Spleen (tissue), 11 donors: ENCODE data around the gene FARP1. TPM values are rescaled to one million over a fixed set of nuclear protein-coding genes. Genes with fewer than 3 reads are reported as not detected.

Source experiments
- DNase-seq: peaks from one replicate; pipeline ENCODE4 v3.0.0-alpha.2; 2020
- H3K27ac ChIP-seq, 8 donors: fragments of 200-600 bp; sonication (generic) in 7 of 8; 1 replicate in 4 of 8; 2 replicates in 4 of 8; pipeline versions ENCODE4 v1.5.0 to v1.8.0; 2016 to 2021; ENCODE audit warnings: inconsistent platforms in 4 of 8, mild to moderate bottlenecking in 4 of 8, moderate library complexity in 1 of 8
- H3K27me3 ChIP-seq, 7 donors: fragments of 200-600 bp; sonication (generic) in 6 of 7; replicated peaks in 1 of 7; 1 replicate in 4 of 7; 2 replicates in 3 of 7; pipeline versions ENCODE4 v1.5.0 to v1.8.0; 2016 to 2021; ENCODE audit warnings: inconsistent platforms in 3 of 7, mild to moderate bottlenecking in 1 of 7
- H3K36me3 ChIP-seq, 6 donors: fragments of 200-600 bp; sonication (generic) in 5 of 6; 1 replicate in 4 of 6; 2 replicates in 2 of 6; pipeline versions ENCODE4 v1.5.0 to v1.8.0; 2016 to 2021; ENCODE audit warnings: inconsistent platforms in 2 of 6
- H3K4me1 ChIP-seq, 6 donors: fragments of 200-600 bp; sonication (generic) in 5 of 6; 1 replicate in 3 of 6; 2 replicates in 3 of 6; pipeline versions ENCODE4 v1.5.0 to v1.8.0; 2016 to 2021; ENCODE audit warnings: inconsistent platforms in 3 of 6
- H3K4me3 ChIP-seq, 8 donors: fragments of 200-600 bp; sonication (generic) in 7 of 8; 1 replicate in 4 of 8; 2 replicates in 4 of 8; pipeline versions ENCODE4 v1.5.0 to v1.8.0; 2016 to 2021; ENCODE audit warnings: inconsistent platforms in 4 of 8, mild to moderate bottlenecking in 4 of 8, moderate library complexity in 2 of 8
- H3K9me3 ChIP-seq, 8 donors: fragments of 200-600 bp; sonication (generic) in 7 of 8; 1 replicate in 4 of 8; 2 replicates in 4 of 8; pipeline versions ENCODE4 v1.5.0 to v1.8.0; 2016 to 2021; ENCODE audit warnings: inconsistent platforms in 4 of 8
- CTCF ChIP-seq, 11 experiments: fragments of 200-600 bp in 7 of 11; fragments of 450-650 bp in 4 of 11; sonication (generic) in 4 of 11; IDR thresholded peaks in 8 of 11; conservative IDR thresholded peaks in 3 of 11; 1 replicate in 7 of 11; 2 replicates in 4 of 11; pipeline versions ENCODE4 v1.4.0 to v1.8.0; 2016 to 2021; ENCODE audit warnings: antibody characterized with exemption in 11 of 11, inconsistent platforms in 4 of 11, mild to moderate bottlenecking in 1 of 11
- POLR2A ChIP-seq, 3 donors: fragments of 450-650 bp; IDR thresholded peaks; one replicate each; pipeline ENCODE4 v1.5.1; 2017; ENCODE audit warnings: antibody characterized with exemption in 3 of 3, mild to moderate bottlenecking in 1 of 3
- POLR2AphosphoS5 ChIP-seq, 3 donors: sonication (generic); formaldehyde crosslinking; IDR thresholded peaks; one replicate each; pipeline ENCODE4 v1.5.1; 2017; ENCODE audit warnings: antibody characterized with exemption in 3 of 3
- whole genome bisulfite sequencing, 5 donors: extraction: QIAGEN DNeasy Blood & Tissue Kit in 3 of 5; methylation state at CpG; one replicate each; pipeline versions ENCODE4 v1.1.5 to v1.1.7; 2013 to 2018; 5-methylcytosine and 5-hydroxymethylcytosine counted together
- intact Hi-C: fragments of 100-400 bp; cut with DNase I; formaldehyde crosslinking; loops from one replicate; pipeline ENCODE4 v1.15.0; 2023; ENCODE audit warnings: low total_unique reads
- polyA plus RNA-seq, 3 donors: library from polyadenylated mRNA; stranded (reverse); fragments of 200-250 nt; gene quantifications; one replicate each; pipeline ENCODE4 v1.2.1, GENCODE V29; 2013
- total RNA-seq, 7 donors: library from RNA; depleted of rRNA in 3 of 7; stranded (reverse); fragments of >200 nt in 3 of 7; fragmentation: NEBNext Ultra II Directional in 4 of 7; extraction: Animal tissue kit (Norgen Biotek cat#: 25700) in 4 of 7; gene quantifications; one replicate each; pipeline versions ENCODE4 v1.1.0 to v1.2.1, GENCODE V29; 2016 to 2021
- donor health status: healthy with polysubstance abuse.
- donor health status: DM: no; HTN: no; CAD: no; lungs with moderate emphysema.
- donor health status: DM: no; HTN: no; CAD: no.
- donor health status: Bipolar disorder and iron deficiency.
- donor health status: healthy.
- donor health status: DM: no; HTN: no; CAD: no.
- donor health status: DM: yes; HTN: yes; CAD: no.

FARP1 gene
- total and polyA plus RNA-seq, 10 donors: 3.7 to 60.9 (median 33.0) TPM

- no peak for DNase-seq
- H3K4me1 ChIP-seq: no peaks in the 10 kb centered on the region
- 91 to 99% (median 91%) methylated on average over 4 of the region's 4 CpGs for WGBS, 5 donors
- H3K4me3 ChIP-seq: no peak overlapping the region
- intact Hi-C loops: no loop called here
- no peaks in the 10 kb centered on the region for H3K27me3 ChIP-seq
- H3K27ac ChIP-seq: no peak overlapping the region
- H3K9me3 ChIP-seq: peaks cover 0 to 5% (median 0%) of the 10 kb centered on the region in 8 donors
- no peak for TF ChIP-seq POLR2AphosphoS5 (IDR thresholded peaks at IDR 0.05)
- TF ChIP-seq CTCF (IDR thresholded peaks at IDR 0.05 in 8 of 11, conservative IDR thresholded peaks at IDR 0.05 in 3 of 11): no peak
- no peak for TF ChIP-seq POLR2A (IDR thresholded peaks at IDR 0.05)
- no peaks in the 10 kb centered on the region for H3K36me3 ChIP-seq
Measured at GRCh38 chr13:98360545-98360944, 217.7 kb downstream of the FARP1 start.

GRCh38 chr13:98363326-98363725 is 220.4 kb downstream of the FARP1 start:
- Histone ChIP-seq H3K4me3 (no peak overlapping the region), H3K27me3 (no peaks in the 10 kb centered on the region), H3K27ac (no peak overlapping the region), H3K36me3 (no peaks in the 10 kb centered on the region), H3K9me3 (peaks cover 0 to 4% (median 0%) of the 10 kb centered on the region in 8 donors), H3K4me1 (no peaks in the 10 kb centered on the region)
- no peak for TF ChIP-seq POLR2AphosphoS5 (IDR thresholded peaks at IDR 0.05)
- TF ChIP-seq POLR2A (IDR thresholded peaks at IDR 0.05): no peak
- TF ChIP-seq CTCF (IDR thresholded peaks at IDR 0.05 in 8 of 11, conservative IDR thresholded peaks at IDR 0.05 in 3 of 11): no peak
- no peak for DNase-seq
- intact Hi-C loops: no loop called here
- WGBS, 5 donors: 87 to 97% (median 94%) methylated on average over 5 of the region's 5 CpGs

- DNase-seq: no peak
Measured at GRCh38 chr13:98364179-98364578, 221.3 kb downstream of the FARP1 start.

GRCh38 chr13:98364647-98365046 is 221.8 kb downstream of the FARP1 start:
- no peaks in the 10 kb centered on the region for H3K4me1 ChIP-seq
- WGBS, 5 donors: 82 to 98% (median 85%) methylated on average over 2 of the region's 2 CpGs
- intact Hi-C loops: no loop called here

More at GRCh38 chr13:98364179-98364578, 221.3 kb downstream of the FARP1 start:
- Histone ChIP-seq H3K4me1 (no peaks in the 10 kb centered on the region), H3K9me3 (no peaks in the 10 kb centered on the region), H3K27ac (no peak overlapping the region), H3K27me3 (no peaks in the 10 kb centered on the region), H3K36me3 (peaks cover 0 to 8% (median 0%) of the 10 kb centered on the region in 6 donors), H3K4me3 (no peak overlapping the region)
- WGBS, 5 donors: 80 to 92% (median 91%) methylated on average over 2 of the region's 2 CpGs
- TF ChIP-seq CTCF (IDR thresholded peaks at IDR 0.05 in 8 of 11, conservative IDR thresholded peaks at IDR 0.05 in 3 of 11) (no peak), POLR2A (IDR thresholded peaks at IDR 0.05) (no peak), POLR2AphosphoS5 (IDR thresholded peaks at IDR 0.05) (no peak)
- intact Hi-C loops: no loop called here

More at GRCh38 chr13:98364647-98365046, 221.8 kb downstream of the FARP1 start:
- Histone ChIP-seq H3K27me3 (no peaks in the 10 kb centered on the region), H3K4me3 (no peak overlapping the region), H3K36me3 (peaks cover 0 to 8% (median 0%) of the 10 kb centered on the region in 6 donors), H3K27ac (no peak overlapping the region), H3K9me3 (no peaks in the 10 kb centered on the region)
- DNase-seq: no peak
- no peak for TF ChIP-seq CTCF (IDR thresholded peaks at IDR 0.05 in 8 of 11, conservative IDR thresholded peaks at IDR 0.05 in 3 of 11)
- TF ChIP-seq POLR2A (IDR thresholded peaks at IDR 0.05): no peak
- no peak for TF ChIP-seq POLR2AphosphoS5 (IDR thresholded peaks at IDR 0.05)
